ENCODE results near the gene HNRNPM. TPM values are rescaled to one million over a fixed set of nuclear protein-coding genes. Genes with fewer than 3 reads are reported as not detected.

The HNRNPM gene
- total RNA-seq, 3 donors from 2014 or later (not counting 1 experiment from before 2014, with no cell fraction given), result 272 to 300 (median 299) TPM

- H3K36me3 Mint-ChIP-seq, result peaks cover 8% of the 10 kb centered on the region
- no peak overlapping the region for H3K27ac ChIP-seq (ENCODE audit: low read length)
Observed at GRCh38 chr19:8477889-8478288, 33.1 kb downstream of the HNRNPM start.

GRCh38 chr19:8478598-8478997 is 33.8 kb downstream of the HNRNPM start:
- Mint-ChIP-seq H3K36me3 (peaks cover 5% of the 10 kb centered on the region), H3K9me3 (no peaks in the 10 kb centered on the region), H3K4me1 (peaks cover 33 to 49% of the 10 kb centered on the region in 2 donors), H3K27ac (peak overlapping the region; percentile 59 to 86), H3K27me3 (ENCODE audit: low read depth in 2 of 2) (no peaks in the 10 kb centered on the region), H3K4me3 (no peak overlapping the region)
- H3K9me3 ChIP-seq (ENCODE audit: control insufficient read depth, insufficient read depth, low read length), result no peaks in the 10 kb centered on the region
- no peak for ATAC-seq
- intact Hi-C loops (cut with micrococcal nuclease), result no loop called here
- no peak for TF ChIP-seq CTCF (IDR thresholded peaks at IDR 0.05)
- H3K4me1 ChIP-seq (ENCODE audit: control insufficient read depth, insufficient read depth, low read length), result peaks cover 47% of the 10 kb centered on the region
- H3K27me3 ChIP-seq (ENCODE audit: control insufficient read depth, insufficient read depth, low read length), result no peaks in the 10 kb centered on the region
- H3K36me3 ChIP-seq (ENCODE audit: control insufficient read depth, insufficient read depth, low read length), result peaks cover 51% of the 10 kb centered on the region
- no peak for DNase-seq
- H3K27ac ChIP-seq (ENCODE audit: low read length), result no peak overlapping the region
- H3K4me3 ChIP-seq (ENCODE audit: low read length), result no peak overlapping the region
- 90% methylated on average over 2 of the region's 3 CpGs for WGBS (ENCODE audit: insufficient coverage)

More at GRCh38 chr19:8477889-8478288, 33.1 kb downstream of the HNRNPM start:
- Mint-ChIP-seq H3K27ac (peak overlapping the region; percentile 59 to 86), H3K9me3 (no peaks in the 10 kb centered on the region), H3K4me1 (peaks cover 33 to 49% of the 10 kb centered on the region in 2 donors), H3K27me3 (ENCODE audit: low read depth in 2 of 2) (no peaks in the 10 kb centered on the region), H3K4me3 (peak overlapping the region; percentile 4)
- peaks cover 50% of the 10 kb centered on the region for H3K4me1 ChIP-seq (ENCODE audit: control insufficient read depth, insufficient read depth, low read length)
- no peak for TF ChIP-seq CTCF (IDR thresholded peaks at IDR 0.05)
- peak; percentile 35 to 48 (median 40) for ATAC-seq
- no peaks in the 10 kb centered on the region for H3K9me3 ChIP-seq (ENCODE audit: control insufficient read depth, insufficient read depth, low read length)
- intact Hi-C loops (cut with micrococcal nuclease), result no loop called here
- no peaks in the 10 kb centered on the region for H3K27me3 ChIP-seq (ENCODE audit: control insufficient read depth, insufficient read depth, low read length)
- H3K4me3 ChIP-seq (ENCODE audit: low read length), result no peak overlapping the region
- 32% methylated on average over 4 of the region's 4 CpGs for WGBS (ENCODE audit: insufficient coverage)
- DNase-seq, result no peak
- peaks cover 50% of the 10 kb centered on the region for H3K36me3 ChIP-seq (ENCODE audit: control insufficient read depth, insufficient read depth, low read length)

GRCh38 chr19:8481201-8481600 is 36.4 kb downstream of the HNRNPM start:
- H3K27me3 ChIP-seq (ENCODE audit: control insufficient read depth, insufficient read depth, low read length), result no peaks in the 10 kb centered on the region
- ATAC-seq (peak in 1 of 3 donors; percentile 14), DNase-seq (no peak)
- peaks cover 45% of the 10 kb centered on the region for H3K4me1 ChIP-seq (ENCODE audit: control insufficient read depth, insufficient read depth, low read length)
- no peaks in the 10 kb centered on the region for H3K9me3 Mint-ChIP-seq
- H3K27me3 Mint-ChIP-seq (ENCODE audit: low read depth in 2 of 2), result no peaks in the 10 kb centered on the region
- no peaks in the 10 kb centered on the region for H3K9me3 ChIP-seq (ENCODE audit: control insufficient read depth, insufficient read depth, low read length)
- peak overlapping the region; percentile 79 to 80 for H3K27ac Mint-ChIP-seq
- peaks cover 33 to 46% of the 10 kb centered on the region in 2 donors for H3K4me1 Mint-ChIP-seq
- H3K36me3 ChIP-seq (ENCODE audit: control insufficient read depth, insufficient read depth, low read length), result peaks cover 45% of the 10 kb centered on the region
- no peak for TF ChIP-seq CTCF (IDR thresholded peaks at IDR 0.05)
- H3K27ac ChIP-seq (ENCODE audit: low read length), result no peak overlapping the region
- WGBS (ENCODE audit: insufficient coverage), result 56% methylated on average over 10 of the region's 11 CpGs
- intact Hi-C loops (cut with micrococcal nuclease), result no loop called here
- H3K4me3 Mint-ChIP-seq, result peak overlapping the region; percentile 42
- no peak overlapping the region for H3K4me3 ChIP-seq (ENCODE audit: low read length)
- H3K36me3 Mint-ChIP-seq, result no peaks in the 10 kb centered on the region

- H3K4me1 Mint-ChIP-seq, result peaks cover 32 to 48% of the 10 kb centered on the region in 2 donors
- 88% methylated on average over 6 of the region's 6 CpGs for WGBS (ENCODE audit: insufficient coverage)
- no peaks in the 10 kb centered on the region for H3K27me3 ChIP-seq (ENCODE audit: control insufficient read depth, insufficient read depth, low read length)
Observed at GRCh38 chr19:8481616-8482015, 36.8 kb downstream of the HNRNPM start.

More at GRCh38 chr19:8481616-8482015, 36.8 kb downstream of the HNRNPM start:
- Mint-ChIP-seq H3K4me3 (no peak overlapping the region), H3K27ac (peak overlapping the region; percentile 79 to 80), H3K27me3 (ENCODE audit: low read depth in 2 of 2) (no peaks in the 10 kb centered on the region), H3K36me3 (no peaks in the 10 kb centered on the region), H3K9me3 (no peaks in the 10 kb centered on the region)
- Histone ChIP-seq H3K36me3 (ENCODE audit: control insufficient read depth, insufficient read depth, low read length) (peaks cover 46% of the 10 kb centered on the region), H3K9me3 (ENCODE audit: control insufficient read depth, insufficient read depth, low read length) (no peaks in the 10 kb centered on the region), H3K4me3 (ENCODE audit: low read length) (no peak overlapping the region), H3K27ac (ENCODE audit: low read length) (no peak overlapping the region), H3K4me1 (ENCODE audit: control insufficient read depth, insufficient read depth, low read length) (peaks cover 49% of the 10 kb centered on the region)
- intact Hi-C loops (cut with micrococcal nuclease), result no loop called here
- no peak for DNase-seq
- TF ChIP-seq CTCF (IDR thresholded peaks at IDR 0.05), result no peak
- no peak for ATAC-seq

Measured in natural killer cell (primary cell).